Measurements from ENCODE around the gene NUDT3.
"Not testable (repeated sequence)": the region's sequence is repeated elsewhere in the genome, so short reads cannot be mapped to it uniquely, and the experiment has no call there.

Gene NUDT3

GRCh38 chr6:34248198-34248726 lies 144.2 kb downstream of the NUDT3 start:
- DNase-seq = peak; percentile 68

GRCh38 chr6:34247481-34248197 lies 144.8 kb downstream of the NUDT3 start:
- DNase-seq = no peak

- DNase-seq = peak; percentile 57
Observed at GRCh38 chr6:34246563-34247391, 145.7 kb downstream of the NUDT3 start.

- DNase-seq = no peak
Observed at GRCh38 chr6:34246249-34246562, 146.3 kb downstream of the NUDT3 start.

GRCh38 chr6:34245761-34246140 lies 146.7 kb downstream of the NUDT3 start:
- DNase-seq = not testable (repeated sequence)

GRCh38 chr6:34245032-34245760 lies 147.3 kb downstream of the NUDT3 start:
- not testable (repeated sequence) for DNase-seq

GRCh38 chr6:34243901-34244884 lies 148.3 kb downstream of the NUDT3 start:
- peak; percentile 15 for DNase-seq

- DNase-seq = no peak
Observed at GRCh38 chr6:34243131-34243771, 149.2 kb downstream of the NUDT3 start.

GRCh38 chr6:34242252-34243130 lies 150.0 kb downstream of the NUDT3 start:
- no peak for DNase-seq

- no peak for DNase-seq
Observed at GRCh38 chr6:34241351-34242215, 150.9 kb downstream of the NUDT3 start.

- DNase-seq = no peak
Observed at GRCh38 chr6:34240329-34241248, 151.9 kb downstream of the NUDT3 start.

GRCh38 chr6:34239893-34240292 lies 152.6 kb downstream of the NUDT3 start:
- DNase-seq = no peak

- no peak for DNase-seq
Observed at GRCh38 chr6:34239500-34239825, 153.0 kb downstream of the NUDT3 start.

GRCh38 chr6:34238585-34239499 lies 153.6 kb downstream of the NUDT3 start:
- peak; percentile 57 for DNase-seq

GRCh38 chr6:34237722-34238584 lies 154.5 kb downstream of the NUDT3 start:
- DNase-seq = peak; percentile 77

- DNase-seq = peak; percentile 64
Observed at GRCh38 chr6:34237316-34237721, 155.2 kb downstream of the NUDT3 start.

Data from eye (tissue), 1 donor.